Measurements from ENCODE around the gene LIF.

GRCh38 chr22:30198921-30199320, 47.6 kb downstream of the LIF start:
- no peak for TF ChIP-seq CTCF (IDR thresholded peaks at IDR 0.05)
- no peak for TF ChIP-seq POLR2A (IDR thresholded peaks at IDR 0.05)
- no peak for TF ChIP-seq POLR2AphosphoS5 (IDR thresholded peaks at IDR 0.05)
- TF ChIP-seq EP300 (IDR thresholded peaks at IDR 0.05), result no peak

Measured in upper lobe of left lung (tissue), 4 donors.